AG09309 (cell line): ENCODE results near the gene CHRD.
"Not testable (repeated sequence)": the region's sequence is repeated elsewhere in the genome, so short reads cannot be mapped to it uniquely, and the experiment has no call there.

ENCODE experiments used
- DNase-seq: peaks from one replicate; pipeline ENCODE4 v3.0.0-alpha.2; 2010; ENCODE audit warnings: low read depth
- H3K4me3 ChIP-seq: 2 replicates; pipeline ENCODE4 v1.5.1; 2011; ENCODE audit warnings: mild to moderate bottlenecking, low read depth, low read length, moderate library complexity; ENCODE audit not compliant: control insufficient read depth
- CTCF ChIP-seq: IDR thresholded peaks from 2 replicates; pipeline ENCODE4 v1.5.1; 2011; ENCODE audit warnings: mild to moderate bottlenecking, low read depth, low read length, inconsistent platforms; ENCODE audit not compliant: insufficient read depth, control insufficient read depth; ENCODE audit errors: missing control alignments

CHRD gene

GRCh38 chr3:184423561-184423960 is 43.7 kb downstream of the CHRD start:
- no peak for DNase-seq
- TF ChIP-seq CTCF: no peak
- no peak overlapping the region for H3K4me3 ChIP-seq

- TF ChIP-seq CTCF: no peak
- H3K4me3 ChIP-seq: no peak overlapping the region
- no peak for DNase-seq
These were observed 46.9 kb downstream of the CHRD start for GRCh38 chr3:184426691-184427141.

- no peak for TF ChIP-seq CTCF
- DNase-seq: no peak
- no peak overlapping the region for H3K4me3 ChIP-seq
These were observed 48.8 kb downstream of the CHRD start for GRCh38 chr3:184428561-184429175.

GRCh38 chr3:184429786-184430185 is 49.9 kb downstream of the CHRD start:
- TF ChIP-seq CTCF: no peak
- DNase-seq: no peak
- H3K4me3 ChIP-seq: no peak overlapping the region

GRCh38 chr3:184430940-184431339 is 51.1 kb downstream of the CHRD start:
- no peak for TF ChIP-seq CTCF

GRCh38 chr3:184433178-184433577 is 53.3 kb downstream of the CHRD start:
- DNase-seq, H3K4me3 ChIP-seq: not testable (repeated sequence)

More at GRCh38 chr3:184430940-184431339, 51.1 kb downstream of the CHRD start:
- no peak overlapping the region for H3K4me3 ChIP-seq
- no peak for DNase-seq

GRCh38 chr3:184439096-184439495 is 59.2 kb downstream of the CHRD start:
- no peak for DNase-seq
- TF ChIP-seq CTCF: no peak
- H3K4me3 ChIP-seq: no peak overlapping the region
